ENCODE measurements around the gene TBCCD1. TPM values are rescaled to one million over a fixed set of nuclear protein-coding genes. Genes with fewer than 3 reads are reported as not detected.
"Not testable (repeated sequence)": the region's sequence is repeated elsewhere in the genome, so short reads cannot be mapped to it uniquely, and the experiment has no call there.

The TBCCD1 gene
- total RNA-seq, 2 donors from 2014 or later = 10.4 to 14.3 TPM

DNA sequence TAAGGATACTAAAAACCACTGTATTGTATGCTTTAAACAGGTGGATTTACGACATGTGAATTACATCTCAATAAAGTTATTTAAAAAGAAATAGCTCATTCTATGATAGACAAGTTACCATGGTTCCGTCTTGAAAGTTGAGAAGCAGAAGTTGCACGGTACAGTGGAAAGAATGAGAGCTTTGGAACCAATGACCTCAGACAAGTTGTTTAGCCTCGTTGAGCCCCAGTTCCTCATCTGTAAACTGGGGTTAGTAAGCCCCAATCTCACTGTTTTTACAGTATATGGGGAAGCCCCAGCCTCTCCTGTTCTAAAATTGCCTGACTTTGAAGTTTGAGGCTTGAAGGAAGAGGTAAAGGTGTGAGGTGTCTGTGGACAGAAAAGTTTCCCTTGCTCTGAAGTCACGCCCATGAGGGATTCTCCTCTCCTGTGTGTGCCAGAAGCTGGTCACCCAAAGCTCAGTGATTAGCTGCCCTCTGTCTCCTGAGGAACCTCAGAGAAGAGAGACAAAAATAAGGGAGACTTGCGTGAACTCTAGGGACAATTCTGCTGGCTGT lies 32.9 kb downstream of the TBCCD1 start:
- intact Hi-C loops (cut with DNase I) = no loop called here
- no peak overlapping the region for H3K4me3 ChIP-seq
- H3K9me3 ChIP-seq = no peaks in the 10 kb centered on the region
- no peak overlapping the region for H3K9ac ChIP-seq (ENCODE audit: low read depth in 2 of 2, low read length in 2 of 2)
- no peaks in the 10 kb centered on the region for H3K27me3 ChIP-seq
- no peak overlapping the region for H3K27ac ChIP-seq
- TF ChIP-seq, protein P1, sequence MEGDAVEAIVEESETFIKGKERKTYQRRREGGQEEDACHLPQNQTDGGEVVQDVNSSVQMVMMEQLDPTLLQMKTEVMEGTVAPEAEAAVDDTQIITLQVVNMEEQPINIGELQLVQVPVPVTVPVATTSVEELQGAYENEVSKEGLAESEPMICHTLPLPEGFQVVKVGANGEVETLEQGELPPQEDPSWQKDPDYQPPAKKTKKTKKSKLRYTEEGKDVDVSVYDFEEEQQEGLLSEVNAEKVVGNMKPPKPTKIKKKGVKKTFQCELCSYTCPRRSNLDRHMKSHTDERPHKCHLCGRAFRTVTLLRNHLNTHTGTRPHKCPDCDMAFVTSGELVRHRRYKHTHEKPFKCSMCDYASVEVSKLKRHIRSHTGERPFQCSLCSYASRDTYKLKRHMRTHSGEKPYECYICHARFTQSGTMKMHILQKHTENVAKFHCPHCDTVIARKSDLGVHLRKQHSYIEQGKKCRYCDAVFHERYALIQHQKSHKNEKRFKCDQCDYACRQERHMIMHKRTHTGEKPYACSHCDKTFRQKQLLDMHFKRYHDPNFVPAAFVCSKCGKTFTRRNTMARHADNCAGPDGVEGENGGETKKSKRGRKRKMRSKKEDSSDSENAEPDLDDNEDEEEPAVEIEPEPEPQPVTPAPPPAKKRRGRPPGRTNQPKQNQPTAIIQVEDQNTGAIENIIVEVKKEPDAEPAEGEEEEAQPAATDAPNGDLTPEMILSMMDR (IDR thresholded peaks at IDR 0.05) = no peak
- H3K4me1 ChIP-seq = no peaks in the 10 kb centered on the region
- DNase-seq = no peak
- H3K36me3 ChIP-seq = no peaks in the 10 kb centered on the region

DNA sequence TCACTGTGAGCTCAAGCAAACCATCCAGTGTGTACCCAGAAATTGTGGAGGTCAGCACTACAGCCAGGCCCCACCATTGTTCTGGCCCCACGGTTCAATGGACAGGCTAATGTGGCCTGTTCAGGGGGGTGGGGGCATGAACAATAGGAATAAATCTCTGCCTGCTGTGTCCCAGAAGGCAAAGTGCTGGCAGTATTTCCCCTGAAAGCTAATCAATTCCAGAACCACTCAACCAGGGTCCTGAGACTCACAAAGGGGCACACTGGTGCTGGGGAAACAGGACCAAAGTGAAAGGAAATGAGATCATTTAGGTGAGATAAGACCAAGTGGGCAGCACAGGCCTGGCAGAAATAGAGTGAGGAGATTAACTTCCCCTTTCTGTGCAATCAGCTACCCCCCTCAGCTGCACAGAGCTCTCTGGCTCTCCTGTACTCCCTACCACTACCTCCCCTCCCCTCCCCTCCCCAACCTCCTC lies 34.5 kb downstream of the TBCCD1 start:
- TF ChIP-seq, protein P1 (IDR thresholded peaks at IDR 0.05) = no peak
- Histone ChIP-seq H3K36me3 (no peaks in the 10 kb centered on the region), H3K9me3 (no peaks in the 10 kb centered on the region), H3K27ac (no peak overlapping the region), H3K4me1 (no peaks in the 10 kb centered on the region), H3K4me3 (no peak overlapping the region), H3K27me3 (no peaks in the 10 kb centered on the region), H3K9ac (ENCODE audit: low read depth in 2 of 2, low read length in 2 of 2) (no peak overlapping the region)
- no peak for DNase-seq
- intact Hi-C loops (cut with DNase I) = no loop called here

DNA sequence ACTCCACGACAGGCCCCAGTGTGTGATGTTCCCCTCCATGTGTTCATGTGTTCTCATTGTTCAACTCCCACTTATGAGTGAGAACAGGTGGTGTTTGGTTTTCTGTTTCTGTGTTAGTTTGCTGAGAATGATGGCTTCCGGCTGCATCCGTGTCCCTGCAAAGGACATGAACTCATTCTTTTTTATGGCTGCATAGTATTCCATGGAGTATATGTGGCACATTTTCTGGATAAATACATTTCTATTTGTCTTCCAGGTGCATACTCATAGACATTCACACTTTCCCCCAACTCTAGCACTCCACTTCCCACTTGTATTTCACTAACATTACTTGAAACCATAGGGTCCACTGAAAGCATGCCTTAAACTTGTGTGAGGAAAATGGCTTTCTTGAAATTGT lies 35.4 kb downstream of the TBCCD1 start:
- H3K4me3 ChIP-seq; H3K9me3 ChIP-seq; intact Hi-C loops (cut with DNase I); H3K27me3 ChIP-seq; H3K27ac ChIP-seq; H3K9ac ChIP-seq (ENCODE audit: low read depth in 2 of 2, low read length in 2 of 2); H3K36me3 ChIP-seq; DNase-seq; H3K4me1 ChIP-seq: not testable (repeated sequence)

DNA sequence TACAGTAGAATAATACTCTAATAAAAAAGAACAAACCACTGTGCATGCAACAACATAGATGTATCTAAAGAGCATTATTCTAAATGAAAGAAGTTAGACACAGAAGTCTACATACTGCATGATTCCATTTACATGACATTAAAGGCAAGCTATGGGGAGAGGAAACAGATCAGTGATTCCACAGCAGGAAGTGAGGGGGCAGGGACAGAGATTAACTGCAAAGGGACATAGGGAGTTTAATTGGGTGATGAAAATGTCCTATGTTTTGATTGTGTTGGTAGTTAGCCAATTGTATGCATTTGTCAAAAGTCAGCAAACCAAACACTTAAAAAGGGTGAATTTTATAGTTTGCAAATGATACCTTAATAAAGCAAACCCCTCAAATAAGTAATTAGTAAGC lies 36.7 kb downstream of the TBCCD1 start:
- H3K36me3 ChIP-seq = no peaks in the 10 kb centered on the region

DNA sequence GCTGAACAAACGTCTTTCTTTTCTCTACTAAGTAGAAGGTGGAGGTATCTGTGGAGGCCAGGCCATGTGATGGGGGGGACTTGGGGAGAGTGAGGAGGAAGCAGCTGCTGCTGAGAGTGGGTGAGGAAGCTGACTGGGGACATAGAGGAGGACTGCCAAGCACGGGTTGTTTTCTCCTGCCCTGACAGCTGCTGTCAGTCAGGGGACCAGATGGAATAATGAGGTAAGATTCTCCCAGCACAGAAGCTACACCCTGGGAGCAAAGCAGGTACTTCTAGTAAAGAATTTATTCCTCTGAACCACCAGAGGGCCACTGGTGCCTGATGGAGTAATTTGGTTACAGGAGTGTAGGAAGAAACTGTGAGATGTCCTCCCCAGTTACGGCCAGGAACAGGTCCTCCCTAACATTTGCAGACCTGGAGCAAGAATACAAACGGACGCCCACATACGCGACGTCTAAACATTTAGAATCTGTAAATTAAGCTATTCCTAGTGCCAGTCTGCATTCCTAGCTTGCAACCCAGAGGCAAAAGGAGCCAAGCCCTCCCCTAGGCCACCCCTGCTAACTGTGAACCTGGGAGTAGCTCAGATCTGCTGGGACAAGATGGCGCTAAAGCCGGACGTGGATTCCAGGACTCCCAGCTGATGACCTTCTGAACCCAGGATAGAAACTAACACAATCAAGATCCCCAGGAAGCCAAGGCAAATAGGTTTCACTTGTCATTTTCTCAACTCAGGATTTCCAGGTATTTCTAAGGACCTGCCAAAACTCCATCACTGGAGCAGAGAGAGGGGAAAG lies 37.7 kb downstream of the TBCCD1 start:
- Histone ChIP-seq H3K36me3 (no peaks in the 10 kb centered on the region), H3K4me1 (no peaks in the 10 kb centered on the region), H3K27me3 (no peaks in the 10 kb centered on the region), H3K9ac (ENCODE audit: low read depth in 2 of 2, low read length in 2 of 2) (no peak overlapping the region), H3K4me3 (no peak overlapping the region), H3K27ac (no peak overlapping the region), H3K9me3 (no peaks in the 10 kb centered on the region)
- intact Hi-C loops (cut with DNase I) = no loop called here
- no peak for DNase-seq
- TF ChIP-seq, protein P1 (IDR thresholded peaks at IDR 0.05) = no peak

More for the DNA sequence above, 36.7 kb downstream of the TBCCD1 start:
- intact Hi-C loops (cut with DNase I) = no loop called here
- Histone ChIP-seq H3K27me3 (no peaks in the 10 kb centered on the region), H3K4me3 (no peak overlapping the region), H3K4me1 (no peaks in the 10 kb centered on the region), H3K9ac (ENCODE audit: low read depth in 2 of 2, low read length in 2 of 2) (no peak overlapping the region), H3K9me3 (no peaks in the 10 kb centered on the region), H3K27ac (no peak overlapping the region)
- DNase-seq = no peak
- TF ChIP-seq, protein P1 (IDR thresholded peaks at IDR 0.05) = no peak

DNA sequence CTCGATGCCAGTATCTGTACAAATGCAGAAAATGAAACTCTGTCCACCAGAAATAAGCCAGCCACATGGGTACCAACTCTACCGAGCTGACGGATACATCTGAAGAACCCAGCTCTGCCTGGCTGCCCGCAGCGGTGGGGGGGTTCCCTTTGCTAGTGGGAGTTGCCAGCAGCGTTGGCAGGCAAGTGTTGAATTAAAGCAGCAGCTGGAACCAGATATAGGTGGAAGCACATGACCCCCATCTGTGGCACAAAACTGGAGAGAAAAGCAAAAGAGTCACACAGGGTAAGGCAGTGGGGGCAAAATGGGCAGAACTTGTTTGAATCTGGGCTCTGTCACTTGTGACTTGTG lies 40.9 kb downstream of the TBCCD1 start:
- Histone ChIP-seq H3K4me3 (no peak overlapping the region), H3K9ac (ENCODE audit: low read depth in 2 of 2, low read length in 2 of 2) (no peak overlapping the region), H3K4me1 (no peaks in the 10 kb centered on the region), H3K27me3 (no peaks in the 10 kb centered on the region), H3K27ac (no peak overlapping the region), H3K36me3 (no peaks in the 10 kb centered on the region), H3K9me3 (no peaks in the 10 kb centered on the region)
- no peak for DNase-seq
- intact Hi-C loops (cut with DNase I) = no loop called here
- TF ChIP-seq, protein P1 (IDR thresholded peaks at IDR 0.05) = no peak

Data from colonic mucosa (tissue), 4 donors.